ENCODE data around the gene TUBB6. TPM values are rescaled to one million over a fixed set of nuclear protein-coding genes. Genes with fewer than 3 reads are reported as not detected.
A peak's percentile ranks its signal among the peaks of the same experiment; 100 is the strongest.

Gene TUBB6
- total RNA-seq, 1 experiment from 2014 or later: 149 TPM

- Histone ChIP-seq H3K4me1 (peaks cover 46% of the 10 kb centered on the region), H3K9me3 (no peaks in the 10 kb centered on the region), H3K36me3 (ENCODE audit: control insufficient read depth, insufficient read depth, low read length) (no peaks in the 10 kb centered on the region; the same call in 1 of the 2 replicates), H3K27me3 (replicated peaks; ENCODE audit: control insufficient read depth, insufficient read depth, low read length) (no peaks in the 10 kb centered on the region), H3K4me3 (ENCODE audit: low read depth, low read length) (no peak overlapping the region)
- peaks cover 65% of the 10 kb centered on the region for H3K36me3 Mint-ChIP-seq (ENCODE audit: insufficient read depth, unreplicated experiment)
- peak overlapping the region; percentile 27 for H3K4me3 Mint-ChIP-seq (ENCODE audit: unreplicated experiment)
- H3K27me3 Mint-ChIP-seq (ENCODE audit: insufficient read depth, unreplicated experiment): no peaks in the 10 kb centered on the region
- no peak for TF ChIP-seq CTCF (IDR thresholded peaks at IDR 0.05; ENCODE audit: insufficient read depth in 1 of 2, low read depth in 1 of 2, low read length in 1 of 2, severe bottlenecking in 1 of 2, unreplicated experiment in 1 of 2)
- intact Hi-C loops (cut with micrococcal nuclease; ENCODE audit: unreplicated experiment): no loop called here
- POLR2A ChIA-PET: no interaction called here
- CTCF ChIA-PET: interaction anchor here (1.4 kb wide), 1 partner anchor 10 kb away, joined by 4 read pairs; no protein-coding TSS in a partner anchor
- H3K4me1 Mint-ChIP-seq (ENCODE audit: low read depth, unreplicated experiment): peaks cover 37% of the 10 kb centered on the region
- H3K27ac Mint-ChIP-seq (ENCODE audit: unreplicated experiment): peak overlapping the region; percentile 50
- no peak for DNase-seq
- BruUV-seq (replicated peaks): no TSS peak
- H3K9me3 Mint-ChIP-seq (ENCODE audit: unreplicated experiment): no peaks in the 10 kb centered on the region
Measured at GRCh38 chr18:12338382-12338781, 30.3 kb downstream of the TUBB6 start.

- ChIA-PET POLR2A (interaction anchor here (1.1 kb wide), 1 partner anchor 36 kb away, joined by 3 read pairs; no protein-coding TSS in a partner anchor), CTCF (interaction anchor here (0.6 kb wide), 1 partner anchor 104 kb away, joined by 5 read pairs; no protein-coding TSS in a partner anchor)
- H3K9me3 ChIP-seq: no peaks in the 10 kb centered on the region
- Mint-ChIP-seq H3K4me3 (ENCODE audit: unreplicated experiment) (no peak overlapping the region), H3K36me3 (ENCODE audit: insufficient read depth, unreplicated experiment) (peaks cover 63% of the 10 kb centered on the region), H3K27me3 (ENCODE audit: insufficient read depth, unreplicated experiment) (no peaks in the 10 kb centered on the region), H3K9me3 (ENCODE audit: unreplicated experiment) (no peaks in the 10 kb centered on the region), H3K4me1 (ENCODE audit: low read depth, unreplicated experiment) (peaks cover 21% of the 10 kb centered on the region), H3K27ac (ENCODE audit: unreplicated experiment) (no peak overlapping the region)
- DNase-seq: no peak
- BruUV-seq (replicated peaks): no TSS peak
- no peak overlapping the region for H3K4me3 ChIP-seq (ENCODE audit: low read depth, low read length)
- no peaks in the 10 kb centered on the region; the same call in 1 of the 2 replicates for H3K36me3 ChIP-seq (ENCODE audit: control insufficient read depth, insufficient read depth, low read length)
- H3K4me1 ChIP-seq: peaks cover 29% of the 10 kb centered on the region
- intact Hi-C loops (cut with micrococcal nuclease; ENCODE audit: unreplicated experiment): no loop called here
- no peaks in the 10 kb centered on the region for H3K27me3 ChIP-seq (replicated peaks; ENCODE audit: control insufficient read depth, insufficient read depth, low read length)
- no peak for TF ChIP-seq CTCF (IDR thresholded peaks at IDR 0.05; ENCODE audit: insufficient read depth in 1 of 2, low read depth in 1 of 2, low read length in 1 of 2, severe bottlenecking in 1 of 2, unreplicated experiment in 1 of 2)
Measured at GRCh38 chr18:12340945-12341660, 33.1 kb downstream of the TUBB6 start.

GRCh38 chr18:12342661-12343060 is 34.6 kb downstream of the TUBB6 start:
- Histone ChIP-seq H3K4me3 (ENCODE audit: low read depth, low read length) (no peak overlapping the region), H3K9me3 (no peaks in the 10 kb centered on the region), H3K4me1 (peaks cover 13% of the 10 kb centered on the region), H3K27me3 (replicated peaks; ENCODE audit: control insufficient read depth, insufficient read depth, low read length) (no peaks in the 10 kb centered on the region), H3K36me3 (ENCODE audit: control insufficient read depth, insufficient read depth, low read length) (no peaks in the 10 kb centered on the region; the same call in 1 of the 2 replicates)
- TF ChIP-seq CTCF (IDR thresholded peaks at IDR 0.05; ENCODE audit: insufficient read depth in 1 of 2, low read depth in 1 of 2, low read length in 1 of 2, severe bottlenecking in 1 of 2, unreplicated experiment in 1 of 2): no peak
- peaks cover 7% of the 10 kb centered on the region for H3K4me1 Mint-ChIP-seq (ENCODE audit: low read depth, unreplicated experiment)
- H3K27me3 Mint-ChIP-seq (ENCODE audit: insufficient read depth, unreplicated experiment): no peaks in the 10 kb centered on the region
- peaks cover 68% of the 10 kb centered on the region for H3K36me3 Mint-ChIP-seq (ENCODE audit: insufficient read depth, unreplicated experiment)
- H3K9me3 Mint-ChIP-seq (ENCODE audit: unreplicated experiment): no peaks in the 10 kb centered on the region
- no peak for DNase-seq
- intact Hi-C loops (cut with micrococcal nuclease; ENCODE audit: unreplicated experiment): no loop called here
- BruUV-seq (replicated peaks): TSS peak; percentile 17
- ChIA-PET CTCF (no interaction called here), POLR2A (no interaction called here)
- no peak overlapping the region for H3K4me3 Mint-ChIP-seq (ENCODE audit: unreplicated experiment)
- H3K27ac Mint-ChIP-seq (ENCODE audit: unreplicated experiment): no peak overlapping the region
